EL (cell line): ENCODE results near the gene ZNF516.

Experiments
- DNase-seq: peaks from one replicate; pipeline ENCODE4 v3.0.0-alpha.2; 2016

Gene ZNF516

GRCh38 chr18:76361219-76361618 is 133.8 kb downstream of the ZNF516 start:
- no peak for DNase-seq

- no peak for DNase-seq
Observed at GRCh38 chr18:76359909-76360308, 135.1 kb downstream of the ZNF516 start.

- DNase-seq, result no peak
Observed at GRCh38 chr18:76358774-76359173, 136.3 kb downstream of the ZNF516 start.

GRCh38 chr18:76357585-76358260 is 137.3 kb downstream of the ZNF516 start:
- no peak for DNase-seq

- no peak for DNase-seq
Observed at GRCh38 chr18:76357174-76357573, 137.9 kb downstream of the ZNF516 start.

- no peak for DNase-seq
Observed at GRCh38 chr18:76356666-76357065, 138.4 kb downstream of the ZNF516 start.

GRCh38 chr18:76354348-76354747 is 140.7 kb downstream of the ZNF516 start:
- DNase-seq, result peak; percentile 55

GRCh38 chr18:76353500-76353899 is 141.5 kb downstream of the ZNF516 start:
- no peak for DNase-seq

GRCh38 chr18:76353046-76353445 is 142.0 kb downstream of the ZNF516 start:
- no peak for DNase-seq

GRCh38 chr18:76351961-76352581 is 143.0 kb downstream of the ZNF516 start:
- peak; percentile 78 for DNase-seq

- no peak for DNase-seq
Observed at GRCh38 chr18:76350134-76351025, 144.7 kb downstream of the ZNF516 start.

GRCh38 chr18:76349067-76349715 is 145.9 kb downstream of the ZNF516 start:
- peak; percentile 66 for DNase-seq

GRCh38 chr18:76348267-76349066 is 146.6 kb downstream of the ZNF516 start:
- no peak for DNase-seq

GRCh38 chr18:76347341-76347740 is 147.7 kb downstream of the ZNF516 start:
- DNase-seq, result no peak

- no peak for DNase-seq
Observed at GRCh38 chr18:76346490-76347130, 148.4 kb downstream of the ZNF516 start.

- no peak for DNase-seq
Observed at GRCh38 chr18:76345901-76346300, 149.1 kb downstream of the ZNF516 start.

GRCh38 chr18:76343938-76344569 is 151.0 kb downstream of the ZNF516 start:
- DNase-seq, result no peak

- no peak for DNase-seq
Observed at GRCh38 chr18:76340410-76340809, 154.6 kb downstream of the ZNF516 start.

- no peak for DNase-seq
Observed at GRCh38 chr18:76339246-76339620, 155.8 kb downstream of the ZNF516 start.

GRCh38 chr18:76338619-76339245 is 156.3 kb downstream of the ZNF516 start:
- DNase-seq, result no peak

GRCh38 chr18:76338088-76338487 is 157.0 kb downstream of the ZNF516 start:
- no peak for DNase-seq
